Activated CD4-positive, alpha-beta T cell treated with anti-CD3 and anti-CD28 coated beads, Interleukin-2, amount 10 ng/mL, durations not matched to agents 7 days and 5 days (primary cell): ENCODE measurements around the gene NAV2. TPM values are rescaled to one million over a fixed set of nuclear protein-coding genes. Genes with fewer than 3 reads are reported as not detected.

Source experiments
- CTCF ChIA-PET: fragments of 350-600 bp; sonication (Branson Sonifier 250); formaldehyde crosslinking; loops from one replicate; lab custom pipeline; 2021; ENCODE audit warnings: antibody characterized with exemption; lab: Charles Lee
- POLR2A ChIA-PET: fragments of 350-600 bp; sonication (Branson Sonifier 250); formaldehyde crosslinking; loops from one replicate; lab custom pipeline; 2021; ENCODE audit warnings: antibody characterized with exemption; lab: Charles Lee
- DNase-seq: peaks from one replicate; pipeline ENCODE4 v3.0.0-alpha.2; 2020
- H3K27ac Mint-ChIP-seq: one replicate; pipeline ENCODE4 v1.8.0; 2021; ENCODE audit warnings: mild to moderate bottlenecking, moderate library complexity, mixed read lengths
- H3K27me3 Mint-ChIP-seq: one replicate; pipeline ENCODE4 v1.8.0; 2021; ENCODE audit warnings: mixed read lengths
- H3K36me3 Mint-ChIP-seq: one replicate; pipeline ENCODE4 v1.8.0; 2021; ENCODE audit warnings: low read depth, mixed read lengths
- H3K4me1 Mint-ChIP-seq: one replicate; pipeline ENCODE4 v1.8.0; 2021; ENCODE audit warnings: mixed read lengths
- H3K4me3 Mint-ChIP-seq: one replicate; pipeline ENCODE4 v1.8.0; 2021; ENCODE audit warnings: mild to moderate bottlenecking, moderate library complexity, mixed read lengths
- H3K9me3 Mint-ChIP-seq: one replicate; pipeline ENCODE4 v1.8.0; 2021; ENCODE audit warnings: mixed read lengths
- total RNA-seq, 2 experiments: library from RNA; stranded (reverse); gene quantifications; one replicate each; pipeline ENCODE4 v1.2.3, GENCODE V29; 2021

The NAV2 gene
- total RNA-seq, 2 experiments from 2014 or later = 0.29 to 1.1 TPM

GRCh38 chr11:19676475-19677380, 35.9 kb upstream of the NAV2 start:
- CTCF ChIA-PET = no interaction called here

GRCh38 chr11:19677381-19678080, 35.1 kb upstream of the NAV2 start:
- no peaks in the 10 kb centered on the region for H3K36me3 Mint-ChIP-seq
- ChIA-PET CTCF (no interaction called here), POLR2A (no interaction called here)
- no peak overlapping the region for H3K4me3 Mint-ChIP-seq
- H3K4me1 Mint-ChIP-seq = peaks cover 21% of the 10 kb centered on the region
- no peak for DNase-seq
- no peaks in the 10 kb centered on the region for H3K9me3 Mint-ChIP-seq
- H3K27me3 Mint-ChIP-seq = peaks cover 5% of the 10 kb centered on the region
- H3K27ac Mint-ChIP-seq = no peak overlapping the region

More at GRCh38 chr11:19676475-19677380, 35.9 kb upstream of the NAV2 start:
- POLR2A ChIA-PET = no interaction called here
- DNase-seq = no peak
- peaks cover 7% of the 10 kb centered on the region for H3K27me3 Mint-ChIP-seq
- no peak overlapping the region for H3K27ac Mint-ChIP-seq
- H3K4me1 Mint-ChIP-seq = peaks cover 21% of the 10 kb centered on the region
- H3K9me3 Mint-ChIP-seq = no peaks in the 10 kb centered on the region
- no peaks in the 10 kb centered on the region for H3K36me3 Mint-ChIP-seq
- H3K4me3 Mint-ChIP-seq = no peak overlapping the region

GRCh38 chr11:19679952-19680828, 32.4 kb upstream of the NAV2 start:
- no peak overlapping the region for H3K4me3 Mint-ChIP-seq
- POLR2A ChIA-PET = no interaction called here

GRCh38 chr11:19680829-19681368, 31.7 kb upstream of the NAV2 start:
- Mint-ChIP-seq H3K27ac (no peak overlapping the region), H3K4me3 (no peak overlapping the region), H3K4me1 (peaks cover 12% of the 10 kb centered on the region), H3K36me3 (no peaks in the 10 kb centered on the region), H3K9me3 (no peaks in the 10 kb centered on the region), H3K27me3 (peaks cover 5% of the 10 kb centered on the region)
- POLR2A ChIA-PET = no interaction called here
- no peak for DNase-seq
- CTCF ChIA-PET = no interaction called here

More at GRCh38 chr11:19679952-19680828, 32.4 kb upstream of the NAV2 start:
- Mint-ChIP-seq H3K9me3 (no peaks in the 10 kb centered on the region), H3K36me3 (no peaks in the 10 kb centered on the region), H3K27me3 (peaks cover 5% of the 10 kb centered on the region), H3K4me1 (peaks cover 13% of the 10 kb centered on the region), H3K27ac (no peak overlapping the region)
- CTCF ChIA-PET = no interaction called here
- no peak for DNase-seq

- ChIA-PET POLR2A (no interaction called here), CTCF (no interaction called here)
- Mint-ChIP-seq H3K9me3 (no peaks in the 10 kb centered on the region), H3K36me3 (no peaks in the 10 kb centered on the region), H3K4me1 (no peaks in the 10 kb centered on the region), H3K27me3 (peaks cover 6% of the 10 kb centered on the region), H3K27ac (no peak overlapping the region), H3K4me3 (no peak overlapping the region)
- no peak for DNase-seq
Observed at GRCh38 chr11:19683141-19683805, 29.4 kb upstream of the NAV2 start.

- peaks cover 6% of the 10 kb centered on the region for H3K27me3 Mint-ChIP-seq
- CTCF ChIA-PET = no interaction called here
- no peaks in the 10 kb centered on the region for H3K9me3 Mint-ChIP-seq
- H3K36me3 Mint-ChIP-seq = no peaks in the 10 kb centered on the region
- no peak for DNase-seq
- no peak overlapping the region for H3K4me3 Mint-ChIP-seq
- H3K27ac Mint-ChIP-seq = no peak overlapping the region
- POLR2A ChIA-PET = no interaction called here
- H3K4me1 Mint-ChIP-seq = no peaks in the 10 kb centered on the region
Observed at GRCh38 chr11:19683862-19684491, 28.7 kb upstream of the NAV2 start.

GRCh38 chr11:19686234-19686633, 26.4 kb upstream of the NAV2 start:
- no peak for DNase-seq
- Mint-ChIP-seq H3K9me3 (no peaks in the 10 kb centered on the region), H3K27ac (no peak overlapping the region), H3K4me3 (no peak overlapping the region), H3K36me3 (no peaks in the 10 kb centered on the region), H3K4me1 (no peaks in the 10 kb centered on the region), H3K27me3 (peaks cover 6% of the 10 kb centered on the region)
- CTCF ChIA-PET = no interaction called here
- POLR2A ChIA-PET = no interaction called here

- POLR2A ChIA-PET = no interaction called here
- DNase-seq = no peak
- H3K9me3 Mint-ChIP-seq = no peaks in the 10 kb centered on the region
- no peak overlapping the region for H3K4me3 Mint-ChIP-seq
- no peaks in the 10 kb centered on the region for H3K36me3 Mint-ChIP-seq
- CTCF ChIA-PET = no interaction called here
- no peak overlapping the region for H3K27ac Mint-ChIP-seq
- H3K27me3 Mint-ChIP-seq = peaks cover 6% of the 10 kb centered on the region
- no peaks in the 10 kb centered on the region for H3K4me1 Mint-ChIP-seq
Observed at GRCh38 chr11:19687392-19687791, 25.2 kb upstream of the NAV2 start.

- no peak overlapping the region for H3K4me3 Mint-ChIP-seq
- H3K27ac Mint-ChIP-seq = no peak overlapping the region
- DNase-seq = no peak
- H3K27me3 Mint-ChIP-seq = peaks cover 3% of the 10 kb centered on the region
- H3K4me1 Mint-ChIP-seq = no peaks in the 10 kb centered on the region
- H3K9me3 Mint-ChIP-seq = no peaks in the 10 kb centered on the region
- H3K36me3 Mint-ChIP-seq = no peaks in the 10 kb centered on the region
- POLR2A ChIA-PET = interaction anchor here (0.6 kb wide), 1 partner anchor 68 kb away, joined by 3 read pairs; no protein-coding TSS in a partner anchor
- CTCF ChIA-PET = no interaction called here
Observed at GRCh38 chr11:19689281-19690000, 23.2 kb upstream of the NAV2 start.

- Mint-ChIP-seq H3K9me3 (no peaks in the 10 kb centered on the region), H3K4me3 (no peak overlapping the region), H3K27me3 (peaks cover 3% of the 10 kb centered on the region), H3K27ac (no peak overlapping the region), H3K4me1 (no peaks in the 10 kb centered on the region), H3K36me3 (no peaks in the 10 kb centered on the region)
- CTCF ChIA-PET = interaction anchor here (0.6 to 0.8 kb wide), 2 partner anchors 22 to 33 kb away, joined by 3 read pairs; partner anchors contain the start of gene NAV2
- POLR2A ChIA-PET = no interaction called here
- no peak for DNase-seq
Observed at GRCh38 chr11:19690885-19691284, 21.8 kb upstream of the NAV2 start.

GRCh38 chr11:19691815-19692500, 20.7 kb upstream of the NAV2 start:
- no peaks in the 10 kb centered on the region for H3K9me3 Mint-ChIP-seq
- H3K4me1 Mint-ChIP-seq = no peaks in the 10 kb centered on the region
- H3K4me3 Mint-ChIP-seq = no peak overlapping the region
- peaks cover 3% of the 10 kb centered on the region for H3K27me3 Mint-ChIP-seq
- POLR2A ChIA-PET = no interaction called here
- no peak for DNase-seq
- CTCF ChIA-PET = no interaction called here
- no peak overlapping the region for H3K27ac Mint-ChIP-seq
- H3K36me3 Mint-ChIP-seq = no peaks in the 10 kb centered on the region
